GF-D8 (cell line): ENCODE data around the gene RAB33A.
"Not testable (repeated sequence)": the region's sequence is repeated elsewhere in the genome, so short reads cannot be mapped to it uniquely, and the experiment has no call there.

Experiments used
- DNase-seq: peaks from one replicate; lab custom pipeline; 2025; lab: John Stamatoyannopoulos, UW

RAB33A gene

GRCh38 chrX:130172127-130172845 is 524 bp downstream of the RAB33A start:
- DNase-seq, result no peak

GRCh38 chrX:130173190-130173895 is 1.6 kb downstream of the RAB33A start:
- DNase-seq, result peak; percentile 53

DNA sequence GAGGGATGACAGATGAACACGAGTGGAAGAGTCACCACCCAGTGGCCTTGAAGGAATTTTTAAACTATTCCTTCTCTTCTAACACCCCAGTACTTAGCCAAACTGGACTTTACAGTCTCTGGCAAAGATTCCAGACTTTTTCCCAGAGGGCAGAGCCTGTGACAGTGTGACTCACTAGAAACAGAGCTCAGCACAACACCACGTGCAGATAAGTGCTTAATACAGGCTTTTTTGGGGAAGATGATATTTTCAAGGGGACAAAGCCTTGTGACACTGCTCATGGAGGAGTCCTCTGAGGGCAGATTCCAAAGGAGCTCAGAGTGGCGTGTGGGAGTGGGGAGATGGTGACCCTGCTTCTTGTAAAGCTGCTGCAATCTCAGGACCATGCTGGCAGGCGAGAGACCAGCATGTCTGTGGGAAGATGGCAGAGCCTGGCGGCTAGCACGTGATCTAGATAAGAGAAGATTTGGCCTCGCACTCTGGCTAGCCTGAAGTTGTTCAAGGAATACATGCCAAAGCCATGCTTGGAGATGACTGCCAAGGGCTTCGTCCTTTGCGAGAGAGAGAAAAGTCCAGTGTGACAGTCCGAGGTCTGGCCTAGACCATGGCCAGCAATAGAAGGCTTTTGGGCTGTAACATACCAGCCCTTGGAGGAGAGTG is 2.4 kb downstream of the RAB33A start:
- no peak for DNase-seq

GRCh38 chrX:130174937-130175336 is 3.2 kb downstream of the RAB33A start:
- no peak for DNase-seq

GRCh38 chrX:130176354-130176776 is 4.6 kb downstream of the RAB33A start:
- no peak for DNase-seq

GRCh38 chrX:130176942-130177341 is 5.2 kb downstream of the RAB33A start:
- DNase-seq, result no peak

DNA sequence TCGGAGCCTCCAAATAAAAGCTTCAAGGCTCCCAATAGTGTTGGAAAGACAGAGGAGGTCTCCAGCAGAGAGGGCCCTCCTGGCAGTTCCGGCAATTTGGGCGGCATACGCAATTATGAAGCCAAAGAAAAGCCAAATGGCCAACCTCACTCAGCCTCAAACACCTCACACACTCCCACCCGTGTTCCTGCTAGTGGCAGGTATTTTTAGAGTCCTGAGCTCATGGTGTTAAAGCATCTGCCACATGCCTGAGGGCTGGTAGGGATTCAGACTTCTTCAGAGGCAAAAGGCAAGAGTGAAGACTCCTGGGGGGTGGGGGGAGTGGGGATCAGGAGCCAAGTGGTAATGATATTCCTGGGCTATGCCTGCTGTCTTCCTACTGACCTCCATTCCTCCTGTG is 7.4 kb downstream of the RAB33A start:
- DNase-seq, result no peak

DNA sequence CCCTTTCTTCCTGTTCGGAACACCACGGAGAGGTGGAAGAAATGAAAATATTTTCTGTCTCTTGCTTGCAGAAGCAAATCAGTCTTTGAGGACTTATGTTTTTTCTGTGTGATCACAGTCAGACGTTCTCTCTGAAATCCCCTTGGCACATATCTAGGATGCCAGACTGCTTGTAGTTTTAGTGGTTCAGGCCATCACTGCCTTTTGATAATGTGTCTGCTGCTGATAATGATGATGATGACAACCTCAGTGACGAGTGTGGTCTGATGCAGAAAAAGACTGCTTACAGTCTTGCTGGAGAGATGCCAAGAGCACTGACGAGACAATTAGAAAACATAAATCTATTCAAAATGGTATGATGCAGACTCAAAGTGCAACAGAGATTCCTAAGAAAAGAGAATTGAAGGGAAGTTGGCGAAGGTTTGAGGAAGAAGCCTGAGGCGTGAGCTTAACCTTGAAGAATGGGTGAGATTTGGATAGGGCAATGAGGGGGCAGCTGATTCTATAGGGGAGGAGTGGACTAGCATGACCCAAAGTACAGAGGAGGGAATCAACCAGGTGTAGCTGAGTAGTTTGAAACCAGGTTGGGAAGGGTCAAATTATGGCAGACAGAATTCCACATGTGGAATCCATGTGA is 7.9 kb downstream of the RAB33A start:
- no peak for DNase-seq

GRCh38 chrX:130184168-130184567 is 12.4 kb downstream of the RAB33A start:
- DNase-seq, result no peak

DNA sequence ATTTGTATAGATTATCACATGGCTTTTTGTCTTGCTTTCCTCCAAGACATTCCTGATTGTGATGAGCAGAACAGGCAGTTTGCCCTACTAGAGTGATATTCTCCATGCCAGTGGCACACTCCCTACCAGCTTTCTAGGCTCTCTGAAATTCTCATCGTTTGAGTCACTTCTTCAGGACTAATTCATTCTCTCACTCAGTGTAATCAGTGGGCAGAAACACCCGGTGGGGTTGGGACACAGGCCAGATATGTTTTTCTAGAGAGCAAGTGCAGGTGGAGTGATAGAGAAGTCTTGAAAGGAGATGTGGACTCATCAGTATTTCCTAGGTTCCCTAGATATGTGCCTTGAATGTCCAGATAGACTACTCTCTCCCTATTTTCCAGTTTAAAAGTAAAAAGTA is 13.1 kb downstream of the RAB33A start:
- DNase-seq, result no peak

GRCh38 chrX:130186651-130187050 is 14.9 kb downstream of the RAB33A start:
- DNase-seq, result no peak

DNA sequence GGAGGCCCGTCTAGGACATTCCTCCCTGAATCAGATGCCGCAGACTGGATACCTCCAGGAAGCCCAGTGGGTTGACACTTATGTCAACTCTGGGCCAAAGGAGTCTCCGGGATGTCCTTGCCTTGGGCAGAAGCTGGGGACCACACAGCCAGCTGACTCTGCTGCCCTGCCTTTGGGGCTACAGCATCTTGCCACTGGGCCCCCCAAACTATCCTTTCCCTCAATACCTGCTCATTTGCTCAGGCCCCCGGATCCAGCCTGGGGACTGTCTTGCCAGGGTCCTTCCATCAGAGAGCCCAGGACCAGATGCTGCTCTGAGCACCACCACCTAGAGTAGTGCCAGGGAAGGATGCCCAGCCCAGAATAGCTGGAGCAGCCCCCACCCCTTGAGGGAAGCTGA is 19.0 kb downstream of the RAB33A start:
- no peak for DNase-seq

DNA sequence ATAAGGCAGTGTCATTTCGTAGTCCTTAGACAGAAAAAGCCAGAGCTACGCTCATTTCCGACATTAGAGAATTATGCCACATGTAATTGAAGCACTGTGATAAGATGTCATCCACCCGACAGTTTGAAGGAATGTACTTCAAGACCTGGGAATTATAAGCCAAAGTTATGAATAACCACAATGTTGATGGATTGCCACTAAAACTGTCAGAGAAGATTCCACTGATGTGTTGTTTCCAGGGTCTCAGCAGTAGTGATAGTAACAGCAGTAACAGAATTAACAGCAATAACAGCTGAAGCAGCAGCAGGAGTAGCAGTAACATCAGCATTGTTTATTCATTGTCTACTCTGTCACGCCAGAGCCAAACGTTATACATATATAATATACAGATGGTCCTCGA is 24.7 kb downstream of the RAB33A start:
- DNase-seq, result no peak

- no peak for DNase-seq
These were observed 25.7 kb downstream of the RAB33A start for GRCh38 chrX:130197464-130197863.

DNA sequence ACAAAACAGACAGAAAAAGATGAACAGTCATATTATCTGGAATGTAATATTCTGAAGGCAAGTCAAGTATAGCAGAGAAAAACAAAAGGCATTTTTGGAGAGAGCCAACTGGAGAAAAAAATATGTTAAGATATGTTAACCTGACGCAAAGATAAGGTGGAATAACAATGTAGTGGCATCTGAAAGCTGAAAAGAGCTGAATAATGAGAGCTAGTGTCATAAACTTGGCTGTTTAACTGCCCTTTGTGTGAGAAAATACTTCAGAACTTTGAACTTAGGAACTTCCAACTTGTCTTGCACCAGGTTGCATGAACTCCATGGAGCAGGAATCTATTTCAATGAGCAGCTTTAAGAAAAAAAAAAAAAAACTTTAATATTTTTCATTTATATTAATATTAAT is 32.9 kb downstream of the RAB33A start:
- DNase-seq, result no peak

DNA sequence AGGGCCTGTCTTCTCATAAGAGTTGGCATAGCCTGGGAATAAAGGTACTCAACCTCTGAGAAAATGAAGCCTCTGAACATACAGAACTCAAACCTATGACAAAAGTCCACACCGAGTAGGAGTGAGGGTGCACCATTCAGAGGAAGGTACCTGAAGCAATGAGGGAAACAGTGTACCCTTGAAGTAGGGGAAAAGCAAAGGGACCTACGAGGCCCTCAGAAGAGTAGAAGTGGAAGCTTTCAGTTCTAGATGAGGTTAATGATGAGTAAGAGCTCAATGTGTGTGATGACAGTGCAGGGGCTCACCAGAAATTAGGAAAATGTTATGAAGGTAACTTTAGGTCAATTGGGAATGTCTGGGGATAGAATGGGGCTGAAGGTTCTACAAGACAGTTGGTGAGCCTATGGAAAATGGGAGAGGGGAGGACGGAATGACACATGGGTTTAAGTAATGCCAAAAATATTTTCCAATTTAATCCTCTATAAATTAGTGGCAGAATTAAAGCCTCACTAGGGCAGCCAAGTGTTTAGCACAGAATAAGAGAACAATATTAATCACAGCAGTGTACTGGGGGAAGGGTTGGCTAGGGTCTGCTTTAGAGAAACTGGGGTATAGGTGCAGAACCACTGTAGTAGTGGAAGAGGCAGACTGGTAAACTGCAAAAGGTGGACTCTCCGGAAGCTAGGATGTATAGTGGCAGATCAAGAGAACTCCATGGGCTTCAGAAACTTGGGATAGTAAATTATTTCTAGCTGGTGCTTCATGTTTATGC is 39.8 kb downstream of the RAB33A start:
- no peak for DNase-seq

DNA sequence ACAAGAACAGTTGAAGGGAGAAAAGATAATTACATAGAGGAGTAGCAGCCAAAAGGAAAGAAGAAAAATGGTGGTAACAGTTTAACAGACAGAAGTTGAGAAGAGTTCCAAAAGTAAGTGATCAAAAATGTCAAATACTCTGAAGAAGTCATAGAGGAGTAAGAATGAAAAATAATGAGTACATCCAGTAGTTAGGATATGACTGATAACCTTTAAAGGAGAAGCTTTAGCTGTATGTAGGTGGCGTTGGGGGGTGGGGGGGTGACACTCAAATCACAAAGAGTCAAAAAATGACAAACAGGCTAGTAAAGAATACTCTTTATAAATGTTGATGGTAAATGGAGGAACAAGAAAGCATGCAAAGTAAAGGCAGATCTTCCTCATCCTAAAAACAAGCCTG is 40.6 kb downstream of the RAB33A start:
- DNase-seq, result no peak

DNA sequence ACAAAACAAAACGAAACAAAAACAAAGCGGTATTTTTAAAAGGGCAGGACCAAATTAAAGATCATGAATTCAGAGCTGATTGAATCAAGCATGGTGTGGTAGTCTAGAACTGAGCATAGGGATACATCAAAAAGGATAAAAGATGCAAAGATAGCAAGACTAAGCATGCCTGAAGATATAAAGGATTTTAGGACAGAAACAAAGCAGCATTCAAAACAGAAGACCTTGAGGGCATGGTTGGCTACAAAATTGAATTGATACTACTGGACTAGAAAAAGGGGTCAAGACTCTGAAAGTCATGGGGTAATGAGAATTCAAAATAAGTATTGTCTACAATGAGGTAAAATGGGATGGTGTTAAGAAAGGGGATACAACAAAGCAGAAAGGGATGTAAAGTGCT is 41.6 kb downstream of the RAB33A start:
- no peak for DNase-seq

DNA sequence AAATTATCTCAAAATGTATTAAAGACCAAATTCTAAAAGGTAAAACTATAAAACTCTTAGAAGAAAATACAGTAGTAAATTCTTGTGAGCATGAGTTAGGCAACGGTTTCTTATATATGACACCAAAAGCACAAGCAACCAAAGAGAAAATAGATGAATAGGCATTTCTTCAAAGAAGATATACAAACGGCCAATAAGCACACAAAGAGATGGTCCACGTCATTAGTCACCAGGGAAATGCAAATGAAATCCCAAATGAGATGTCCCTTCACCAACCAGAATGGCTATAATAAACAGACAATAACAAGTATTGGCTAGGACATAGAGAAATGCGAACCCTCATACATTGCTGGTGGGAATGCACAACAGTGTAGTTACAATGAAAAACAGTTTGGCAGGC is 44.6 kb downstream of the RAB33A start:
- DNase-seq, result no peak

GRCh38 chrX:130224810-130225209 is 53.0 kb downstream of the RAB33A start:
- peak; percentile 19 for DNase-seq

DNA sequence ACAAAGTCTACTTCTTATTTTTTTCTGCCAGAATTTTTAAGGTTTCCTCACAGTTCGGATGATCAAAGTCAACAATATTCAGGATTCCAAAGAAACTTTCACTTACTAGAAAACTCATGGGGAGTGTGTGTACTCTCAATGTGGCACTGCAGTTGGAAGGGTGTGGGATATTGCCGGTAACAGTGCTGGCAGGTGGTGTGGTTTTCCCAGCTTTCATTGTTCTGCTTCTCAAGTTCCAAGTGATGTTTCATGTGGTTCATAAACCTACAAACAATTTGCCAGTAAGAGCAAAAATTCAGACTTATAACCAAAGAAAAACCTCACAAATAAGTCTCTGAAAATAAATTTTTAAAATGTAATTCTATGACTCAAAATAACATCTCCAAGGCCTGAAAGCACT is 57.1 kb downstream of the RAB33A start:
- no peak for DNase-seq

- not testable (repeated sequence) for DNase-seq
These were observed 59.4 kb downstream of the RAB33A start for GRCh38 chrX:130231184-130231583.
